H1 (cell line): Measurements from ENCODE around the gene TNFRSF8. TPM values are rescaled to one million over a fixed set of nuclear protein-coding genes. Genes with fewer than 3 reads are reported as not detected.

Experiments used
- CTCF ChIA-PET: fragments of 300-600 bp; sonication (Branson Sonifier 250); formaldehyde crosslinking; loops from one replicate; lab custom pipeline; 2021; ENCODE audit not compliant: partially characterized antibody; lab: Charles Lee
- POLR2A ChIA-PET: fragments of 300-600 bp; sonication (Branson Sonifier 250); formaldehyde crosslinking; loops from one replicate; lab custom pipeline; 2021; ENCODE audit warnings: inconsistent platforms; ENCODE audit not compliant: partially characterized antibody; lab: Charles Lee
- DNase-seq, 2 experiments: peaks; one replicate each; pipeline versions ENCODE4 v3.0.0 to v3.0.0-alpha.2; 2010 to 2022; ENCODE audit warnings: low spot score in 2 of 2, low read depth in 1 of 2, mixed read lengths in 1 of 2
- FAIRE-seq: peaks from 2 replicates; lab custom pipeline; 2011; peaks lifted over from hg19 to GRCh38; lab: Jason Lieb, UNC
- H2AFZ ChIP-seq: 2 replicates; pipeline ENCODE4 v1.8.1; 2012; ENCODE audit warnings: low read length, inconsistent platforms
- H2AK5ac ChIP-seq: 2 replicates; pipeline ENCODE4 v1.6.1; 2013; ENCODE audit warnings: low read depth, low read length
- H2BK120ac ChIP-seq: replicated peaks from 2 replicates; pipeline ENCODE3; 2013; ENCODE audit warnings: low read depth, low read length, inconsistent platforms
- H2BK12ac ChIP-seq: 2 replicates; pipeline ENCODE4 v1.6.1; 2013; ENCODE audit warnings: low read depth, low read length
- H2BK15ac ChIP-seq: 2 replicates; pipeline ENCODE4 v1.6.1; 2013; ENCODE audit warnings: low read length
- H2BK20ac ChIP-seq: 2 replicates; pipeline ENCODE4 v1.6.1; 2013; ENCODE audit warnings: low read length
- H2BK5ac ChIP-seq: 2 replicates; pipeline ENCODE4 v1.6.1; 2013; ENCODE audit warnings: low read depth, low read length
- H3K14ac ChIP-seq: 2 replicates; pipeline ENCODE4 v1.6.1; 2013; ENCODE audit warnings: inconsistent platforms; ENCODE audit not compliant: insufficient read length
- H3K18ac ChIP-seq: 2 replicates; pipeline ENCODE4 v1.6.1; 2013; ENCODE audit warnings: low read length; ENCODE audit errors: extremely low read depth
- H3K23ac ChIP-seq: 2 replicates; pipeline ENCODE4 v1.6.1; 2013; ENCODE audit warnings: inconsistent platforms; ENCODE audit not compliant: insufficient read length
- H3K23me2 ChIP-seq: 2 replicates; pipeline ENCODE4 v1.6.1; 2013; ENCODE audit warnings: low read depth, low read length
- H3K27ac ChIP-seq: 2 replicates; pipeline ENCODE4 v1.6.1; 2011; ENCODE audit warnings: low read depth, low read length, inconsistent platforms
- H3K27me3 ChIP-seq, 4 experiments: replicated peaks in 1 of 4; 1 replicate in 1 of 4; 2 replicates in 3 of 4; pipeline versions ENCODE4 v1.6.1 to v1.8.1; 2011 to 2013; ENCODE audit warnings: low read length in 3 of 4, mild to moderate bottlenecking in 3 of 4, inconsistent platforms in 2 of 4, mixed read lengths in 2 of 4, moderate library complexity in 1 of 4; ENCODE audit not compliant: control insufficient read depth in 3 of 4, insufficient read depth in 3 of 4; ENCODE audit errors: extremely low read depth in 1 of 4
- H3K36me3 ChIP-seq, 4 experiments: 2 replicates each; pipeline versions ENCODE4 v1.6.1 to v1.8.1; 2011 to 2013; ENCODE audit warnings: mild to moderate bottlenecking in 4 of 4, low read length in 3 of 4, moderate library complexity in 2 of 4, control low read depth in 1 of 4, inconsistent platforms in 1 of 4; ENCODE audit not compliant: insufficient read depth in 4 of 4, control insufficient read depth in 2 of 4
- H3K4ac ChIP-seq: replicated peaks from 2 replicates; pipeline ENCODE3; 2013; ENCODE audit warnings: low read length, low read depth, mixed read lengths, inconsistent platforms; ENCODE audit not compliant: insufficient read length
- H3K4me1 ChIP-seq, 4 experiments: replicated peaks in 1 of 4; 1 replicate in 1 of 4; 2 replicates in 3 of 4; pipeline versions ENCODE4 v1.6.1 to v1.8.1; 2011 to 2013; ENCODE audit warnings: low read length in 3 of 4, inconsistent platforms in 2 of 4, mixed read lengths in 1 of 4; ENCODE audit not compliant: insufficient read depth in 4 of 4, control insufficient read depth in 3 of 4
- H3K4me2 ChIP-seq, 2 experiments: 2 replicates each; pipeline versions ENCODE4 v1.6.1 to v1.8.1; 2011 to 2013; ENCODE audit warnings: low read depth in 2 of 2, low read length in 2 of 2, control low read depth in 1 of 2, inconsistent platforms in 1 of 2, mild to moderate bottlenecking in 1 of 2; ENCODE audit not compliant: insufficient read depth in 1 of 2
- H3K4me3 ChIP-seq, 4 experiments: fragments of 200-600, 300-600 bp in 1 of 4; sonication (generic), shearing (Covaris generic), sonication (Bioruptor Twin) in 1 of 4; 2 replicates each; pipeline versions ENCODE4 v1.5.1 to v1.8.1; 2011 to 2016; ENCODE audit warnings: low read length in 4 of 4, low read depth in 3 of 4, control low read depth in 2 of 4, inconsistent platforms in 2 of 4, mild to moderate bottlenecking in 2 of 4, mixed read lengths in 1 of 4, moderate library complexity in 1 of 4; ENCODE audit not compliant: insufficient read depth in 2 of 4; ENCODE audit errors: extremely low read depth in 1 of 4
- H3K56ac ChIP-seq: replicated peaks from 2 replicates; pipeline ENCODE3; 2013; ENCODE audit warnings: low read depth, mild to moderate bottlenecking, mixed read lengths, low read length, inconsistent platforms; ENCODE audit not compliant: insufficient read length
- H3K79me1 ChIP-seq: 2 replicates; pipeline ENCODE4 v1.6.1; 2013; ENCODE audit warnings: low read depth, low read length, control low read depth
- H3K79me2 ChIP-seq, 2 experiments: 2 replicates each; pipeline versions ENCODE4 v1.6.1 to v1.8.1; 2012 to 2013; ENCODE audit warnings: low read length in 2 of 2, mild to moderate bottlenecking in 2 of 2, inconsistent platforms in 1 of 2; ENCODE audit not compliant: insufficient read depth in 2 of 2, control insufficient read depth in 1 of 2
- H3K9ac ChIP-seq, 4 experiments: replicated peaks in 1 of 4; 1 replicate in 1 of 4; 2 replicates in 3 of 4; pipeline versions ENCODE4 v1.6.1 to v1.8.1; 2011 to 2013; ENCODE audit warnings: low read depth in 3 of 4, low read length in 3 of 4, control low read depth in 2 of 4, mild to moderate bottlenecking in 2 of 4, moderate library complexity in 2 of 4, inconsistent platforms in 1 of 4; ENCODE audit errors: extremely low read depth in 1 of 4
- H3K9me3 ChIP-seq, 2 experiments: 2 replicates each; pipeline versions ENCODE4 v1.6.1 to v1.8.1; 2012 to 2013; ENCODE audit warnings: mild to moderate bottlenecking in 2 of 2, moderate library complexity in 2 of 2, control low read depth in 1 of 2, inconsistent platforms in 1 of 2, low read depth in 1 of 2, low read length in 1 of 2, mixed read lengths in 1 of 2; ENCODE audit not compliant: insufficient read depth in 2 of 2
- H4K20me1 ChIP-seq, 2 experiments: replicated peaks in 1 of 2; 2 replicates each; pipeline versions ENCODE3 to v1.8.1; 2011 to 2013; ENCODE audit warnings: inconsistent platforms in 2 of 2, low read length in 2 of 2, mild to moderate bottlenecking in 1 of 2; ENCODE audit not compliant: insufficient read depth in 2 of 2, control insufficient read depth in 1 of 2
- H4K5ac ChIP-seq: 2 replicates; pipeline ENCODE4 v1.6.1; 2013; ENCODE audit warnings: low read length, low read depth, mixed read lengths, inconsistent platforms; ENCODE audit not compliant: insufficient read length
- H4K8ac ChIP-seq: 2 replicates; pipeline ENCODE4 v1.8.0; 2013; ENCODE audit warnings: mild to moderate bottlenecking, moderate library complexity, low read length, inconsistent platforms; ENCODE audit not compliant: insufficient read depth; ENCODE audit errors: extremely low read depth
- H4K91ac ChIP-seq: replicated peaks from 2 replicates; pipeline ENCODE3; 2013; ENCODE audit warnings: low read length, mixed read lengths, inconsistent platforms; ENCODE audit not compliant: insufficient read length
- EGR1 ChIP-seq: IDR thresholded peaks from 2 replicates; pipeline ENCODE4 v1.6.1; 2011; ENCODE audit warnings: low read depth, low read length, borderline replicate concordance
- POU5F1 ChIP-seq: IDR thresholded peaks from 2 replicates; pipeline ENCODE4 v1.6.1; 2011; ENCODE audit warnings: low read depth, mild to moderate bottlenecking, low read length, moderate library complexity
- TBP ChIP-seq: IDR thresholded peaks from 2 replicates; pipeline ENCODE4 v1.6.1; 2011; ENCODE audit warnings: low read depth, low read length, improper control_type of control experiment
- WGBS, 2 experiments: shearing (Covaris generic) in 1 of 2; methylation state at CpG; one replicate each; pipeline versions ENCODE4 v1.1.6 to v1.1.7; 2013 to 2015; ENCODE audit warnings: low lambda C conversion rate in 2 of 2, mixed read lengths in 2 of 2, inconsistent platforms in 1 of 2, low coverage in 1 of 2, missing lambda C conversion rate in 1 of 2; ENCODE audit not compliant: insufficient replicate concordance in 2 of 2, insufficient coverage in 1 of 2, insufficient read length in 1 of 2; ENCODE audit errors: extremely low coverage in 1 of 2, missing lambda C conversion rate in 1 of 2; 5-methylcytosine and 5-hydroxymethylcytosine counted together
- polyA plus RNA-seq, 7 experiments: library from polyadenylated mRNA; depleted of rRNA in 3 of 7; stranded (reverse) in 5 of 7; unstranded in 2 of 7; fragments of >200 nt in 5 of 7; fragments of 200-250 nt in 2 of 7; gene quantifications; 1 replicate in 5 of 7; 2 replicates in 1 of 7; 4 replicates in 1 of 7; pipeline versions ENCODE4 v1.2.1 to v1.2.3, GENCODE V29; 2011 to 2013; ENCODE audit warnings: missing spikeins in 2 of 7, mixed read lengths in 2 of 7
- total RNA-seq: library from RNA; stranded (reverse); fragmentation: NEBNext Ultra II Directional; extraction: Animal tissue kit (Norgen Biotek cat#: 25700); gene quantifications from 2 replicates; pipeline ENCODE4 v1.2.1, GENCODE V29; 2021

The TNFRSF8 gene
- total and polyA plus RNA-seq, 2 of the 8 experiments (the other 6 are each of a cell fraction or from before 2014, with no cell fraction given): 23.2 to 32.7 TPM

DNA sequence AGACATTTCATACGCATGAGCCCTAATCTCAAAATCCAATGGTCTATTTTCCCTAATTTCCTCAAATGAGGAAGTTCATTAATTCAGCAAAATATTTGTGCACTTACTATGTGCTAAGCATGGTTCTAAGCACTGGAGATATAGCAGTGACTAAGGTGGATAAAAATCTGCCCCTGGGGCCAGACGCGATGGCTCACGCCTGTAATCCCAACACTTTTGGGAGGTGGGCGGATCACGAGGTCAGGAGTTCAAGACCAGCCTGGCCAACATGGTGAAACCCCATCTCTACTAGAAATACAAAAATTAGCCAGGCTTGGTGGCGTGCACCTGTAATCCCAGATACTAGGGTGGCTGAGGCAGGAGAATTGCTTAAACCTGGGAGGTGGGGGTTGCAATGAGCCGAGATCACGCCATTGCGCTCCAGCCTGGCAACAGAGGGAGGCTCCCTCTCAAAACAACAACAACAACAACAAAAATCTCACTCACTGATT, 48.1 kb upstream of the TNFRSF8 start:
- H3K23me2 ChIP-seq: peaks cover 1% of the 10 kb centered on the region
- H3K56ac ChIP-seq: no peak overlapping the region
- TF ChIP-seq POU5F1 (no peak), TBP (peak; percentile 27; the same call in 1 of the 2 replicates), EGR1 (no peak)
- TF ChIP-seq, all 59 proteins: peak for 1
- Histone ChIP-seq H2AK5ac (no peak overlapping the region), H3K4me2 (no peak overlapping the region), H3K18ac (no peak overlapping the region), H2BK120ac (no peak overlapping the region), H2AFZ (no peak overlapping the region), H3K23ac (no peak overlapping the region), H3K4ac (no peak overlapping the region), H4K20me1 (peaks cover 0 to 5% of the 10 kb centered on the region in 2 experiments), H3K9me3 (no peaks in the 10 kb centered on the region), H3K79me1 (peaks cover under 1% of the 10 kb centered on the region), H3K36me3 (peaks cover 16 to 29% (median 26%) of the 10 kb centered on the region in 4 experiments; a peak in 6 of 8 replicates), H3K79me2 (peaks cover 0 to 2% of the 10 kb centered on the region in 2 experiments; a peak in 3 of 4 replicates), H2BK5ac (no peak overlapping the region), H4K91ac (no peak overlapping the region), H3K9ac (no peak overlapping the region), H2BK15ac (no peak overlapping the region), H4K8ac (no peak overlapping the region), H3K27ac (no peak overlapping the region), H3K4me1 (peaks cover 0 to 2% (median 0%) of the 10 kb centered on the region in 4 experiments; a peak in 2 of 7 replicates), H3K4me3 (no peak overlapping the region), H3K27me3 (no peaks in the 10 kb centered on the region), H4K5ac (no peak overlapping the region), H2BK12ac (no peak overlapping the region), H2BK20ac (no peak overlapping the region), H3K14ac (no peak overlapping the region)
- no peak for DNase-seq
- FAIRE-seq: no peak
- ChIA-PET CTCF (interaction anchor here (0.6 to 3.9 kb wide), 2 partner anchors 16 to 146 kb away, joined by 3 to 13 read pairs; no protein-coding TSS in a partner anchor), POLR2A (interaction anchor here (0.7 to 9.5 kb wide), 5 partner anchors 16 to 106 kb away, joined by 3 to 66 read pairs (median 4); no protein-coding TSS in a partner anchor)
- 98% methylated on average over 10 of the region's 10 CpGs; no CpG with 5 or more reads in 1 of the 2 experiments for WGBS, 2 experiments
